Esophagus squamous epithelium (tissue), 4 donors: ENCODE results near the gene PSG11.
"Not testable (repeated sequence)": the region's sequence is repeated elsewhere in the genome, so short reads cannot be mapped to it uniquely, and the experiment has no call there.

ENCODE experiments used
- POLR2A ChIP-seq, 4 donors: fragments of 450-650 bp; IDR thresholded peaks; one replicate each; pipeline ENCODE4 v1.6.1; 2017; ENCODE audit warnings: antibody characterized with exemption in 4 of 4, mild to moderate bottlenecking in 4 of 4, moderate library complexity in 3 of 4
- TF ChIP-seq, protein P1 (sequence below), 6 experiments: fragments of 450-650 bp in 4 of 6; fragments of 200-600 bp in 2 of 6; sonication (generic) in 2 of 6; IDR thresholded peaks; one replicate each; pipeline ENCODE4 v1.5.1; 2016 to 2019; ENCODE audit warnings: antibody characterized with exemption in 6 of 6, mild to moderate bottlenecking in 4 of 6, moderate library complexity in 4 of 6

GRCh38 chr19:43019588-43019987 lies 6.7 kb downstream of the PSG11 start:
- TF ChIP-seq, protein P1, sequence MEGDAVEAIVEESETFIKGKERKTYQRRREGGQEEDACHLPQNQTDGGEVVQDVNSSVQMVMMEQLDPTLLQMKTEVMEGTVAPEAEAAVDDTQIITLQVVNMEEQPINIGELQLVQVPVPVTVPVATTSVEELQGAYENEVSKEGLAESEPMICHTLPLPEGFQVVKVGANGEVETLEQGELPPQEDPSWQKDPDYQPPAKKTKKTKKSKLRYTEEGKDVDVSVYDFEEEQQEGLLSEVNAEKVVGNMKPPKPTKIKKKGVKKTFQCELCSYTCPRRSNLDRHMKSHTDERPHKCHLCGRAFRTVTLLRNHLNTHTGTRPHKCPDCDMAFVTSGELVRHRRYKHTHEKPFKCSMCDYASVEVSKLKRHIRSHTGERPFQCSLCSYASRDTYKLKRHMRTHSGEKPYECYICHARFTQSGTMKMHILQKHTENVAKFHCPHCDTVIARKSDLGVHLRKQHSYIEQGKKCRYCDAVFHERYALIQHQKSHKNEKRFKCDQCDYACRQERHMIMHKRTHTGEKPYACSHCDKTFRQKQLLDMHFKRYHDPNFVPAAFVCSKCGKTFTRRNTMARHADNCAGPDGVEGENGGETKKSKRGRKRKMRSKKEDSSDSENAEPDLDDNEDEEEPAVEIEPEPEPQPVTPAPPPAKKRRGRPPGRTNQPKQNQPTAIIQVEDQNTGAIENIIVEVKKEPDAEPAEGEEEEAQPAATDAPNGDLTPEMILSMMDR (IDR thresholded peaks at IDR 0.05) = not testable (repeated sequence)
- TF ChIP-seq POLR2A (IDR thresholded peaks at IDR 0.05) = not testable (repeated sequence)
